HepG2 (cell line): Measurements from ENCODE around the gene NOM1. TPM values are rescaled to one million over a fixed set of nuclear protein-coding genes. Genes with fewer than 3 reads are reported as not detected.

ENCODE experiments used
- ATAC-seq: fragments of 200-7000 bp; cut with Tn5 transposase; 3 replicates; pipeline ENCODE4 v1.9.1; 2020; ENCODE audit warnings: mild to moderate bottlenecking, moderate library complexity
- BruUV-seq: library from RNA; stranded (reverse); fragments of 400-500 nt; replicated peaks from 2 replicates; lab custom pipeline; 2021; lab: Mats Ljungman, UMichigan
- CTCF ChIA-PET: fragments of 300-600 bp; formaldehyde crosslinking; extraction: SDS; loops from one replicate; lab custom pipeline; 2021; ENCODE audit warnings: low total read pairs, inconsistent platforms, low intra/inter-chr PET ratio; lab: Yijun Ruan, JAX
- POLR2A ChIA-PET: fragments of 350-600 bp; sonication (Branson Sonifier 250); formaldehyde crosslinking; loops from one replicate; lab custom pipeline; 2020; ENCODE audit warnings: antibody characterized with exemption, inconsistent platforms; lab: Yijun Ruan, JAX
- DNase-seq: peaks from one replicate; pipeline ENCODE4 v3.0.0-alpha.2; 2015; ENCODE audit warnings: low spot score
- FAIRE-seq: peaks from 3 replicates; lab custom pipeline; 2011; peaks lifted over from hg19 to GRCh38; lab: Jason Lieb, UNC
- H2AFZ ChIP-seq: one replicate; pipeline ENCODE4 v1.6.1; 2011; ENCODE audit warnings: low read length, inconsistent platforms
- H3K27ac ChIP-seq: fragments of 300-600 bp; 3 replicates; pipeline ENCODE4 v1.8.0; 2011; ENCODE audit warnings: mixed run types, mild to moderate bottlenecking, mixed read lengths, low read length, inconsistent platforms; ENCODE audit not compliant: insufficient read depth; ENCODE audit errors: extremely low read length
- H3K27me3 ChIP-seq, 2 experiments: fragments of 200-600 bp in 1 of 2; 2 replicates in 1 of 2; 3 replicates in 1 of 2; pipeline versions ENCODE4 v1.6.0 to v1.8.0; 2011; ENCODE audit warnings: low read length in 2 of 2, mild to moderate bottlenecking in 2 of 2, moderate library complexity in 2 of 2, inconsistent platforms in 1 of 2; ENCODE audit not compliant: insufficient read depth in 2 of 2, control insufficient read depth in 1 of 2
- H3K36me3 ChIP-seq, 2 experiments: fragments of 200-600 bp in 1 of 2; replicated peaks in 1 of 2; 2 replicates in 1 of 2; 3 replicates in 1 of 2; pipeline versions ENCODE4 v1.5.1 to v1.8.0; 2011; ENCODE audit warnings: low read length in 2 of 2, inconsistent platforms in 1 of 2; ENCODE audit not compliant: insufficient read depth in 2 of 2, control insufficient read depth in 1 of 2
- H3K4me1 ChIP-seq: 2 replicates; pipeline ENCODE4 v1.5.1; 2012; ENCODE audit warnings: low read length, inconsistent platforms; ENCODE audit not compliant: insufficient read depth
- H3K4me2 ChIP-seq: 2 replicates; pipeline ENCODE4 v1.6.0; 2011; ENCODE audit warnings: low read depth, low read length, inconsistent platforms
- H3K4me3 ChIP-seq, 3 experiments: fragments of 200-600 bp in 1 of 3; sonication (generic), shearing (Covaris generic) in 1 of 3; replicated peaks in 1 of 3; 2 replicates each; pipeline ENCODE4 v1.5.1; 2011 to 2016; ENCODE audit warnings: low read length in 3 of 3, inconsistent platforms in 2 of 3, low read depth in 2 of 3, mild to moderate bottlenecking in 2 of 3, control low read depth in 1 of 3, mixed read lengths in 1 of 3; ENCODE audit not compliant: insufficient read depth in 1 of 3
- H3K79me2 ChIP-seq: one replicate; pipeline ENCODE4 v1.6.1; 2011; ENCODE audit warnings: low read length, inconsistent platforms; ENCODE audit not compliant: insufficient read depth
- H3K9ac ChIP-seq: 2 replicates; pipeline ENCODE4 v1.6.0; 2011; ENCODE audit warnings: mild to moderate bottlenecking, low read depth, low read length, inconsistent platforms; ENCODE audit not compliant: insufficient read depth
- H3K9me3 ChIP-seq: 2 replicates; pipeline ENCODE4 v1.5.1; 2012; ENCODE audit warnings: mild to moderate bottlenecking, low read length
- H4K20me1 ChIP-seq: 2 replicates; pipeline ENCODE4 v1.6.0; 2011; ENCODE audit warnings: inconsistent platforms, mild to moderate bottlenecking, low read length, moderate library complexity; ENCODE audit not compliant: insufficient read depth
- BRF2 ChIP-seq: sonication (generic); formaldehyde crosslinking; IDR thresholded peaks from 2 replicates; pipeline ENCODE4 v1.8.1; 2022; ENCODE audit warnings: mild to moderate bottlenecking, missing genetic modification reagents
- KDM6A ChIP-seq: IDR thresholded peaks from 2 replicates; pipeline ENCODE4 v1.6.1; 2016; ENCODE audit warnings: low read depth
- NCOA2 ChIP-seq: sonication (generic); formaldehyde crosslinking; IDR thresholded peaks from 2 replicates; pipeline ENCODE4 v1.8.0; 2022; ENCODE audit warnings: inconsistent platforms
- SOX6 ChIP-seq, 2 experiments: fragments of 450-650 bp in 1 of 2; sonication (generic) in 1 of 2; formaldehyde crosslinking in 1 of 2; IDR thresholded peaks; 2 replicates each; pipeline versions ENCODE4 v1.4.0 to v1.6.1; 2017 to 2020; ENCODE audit warnings: antibody characterized with exemption in 1 of 2, mild to moderate bottlenecking in 1 of 2, missing genetic modification reagents in 1 of 2
- ZNF414 ChIP-seq: sonication (generic); formaldehyde crosslinking; IDR thresholded peaks from 2 replicates; pipeline ENCODE4 v1.5.0; 2020; ENCODE audit warnings: missing genetic modification reagents
- ZNF432 ChIP-seq: sonication (generic); formaldehyde crosslinking; IDR thresholded peaks from 2 replicates; pipeline ENCODE4 v1.5.0; 2020; ENCODE audit warnings: missing genetic modification reagents, mild to moderate bottlenecking, borderline replicate concordance
- ZNF468 ChIP-seq: sonication (generic); formaldehyde crosslinking; IDR thresholded peaks from 2 replicates; pipeline ENCODE4 v1.8.0; 2022; ENCODE audit warnings: mild to moderate bottlenecking, moderate library complexity, missing genetic modification reagents
- WGBS: methylation state at CpG from one replicate; pipeline ENCODE4 v1.1.6; 2017; ENCODE audit warnings: low lambda C conversion rate; 5-methylcytosine and 5-hydroxymethylcytosine counted together
- in situ Hi-C: cut with HindIII; loops from 2 replicates; pipeline ENCODE4 v1.10.0; 2017; ENCODE audit warnings: low pct_unique_long_range_greater_than_20kb; ENCODE audit not compliant: extremely low pct_ligation_motif_present
- intact Hi-C: fragments of 100-400 bp; cut with micrococcal nuclease; formaldehyde crosslinking; loops from one replicate; pipeline ENCODE4 v1.10.0; 2022; ENCODE audit not compliant: unreplicated experiment
- polyA plus RNA-seq, 8 experiments: library from polyadenylated mRNA; depleted of rRNA in 3 of 8; stranded (reverse) in 7 of 8; unstranded in 1 of 8; fragments of >200 nt; fragmentation: Illumina TruSeq in 4 of 8; extraction: Trizol in 4 of 8; gene quantifications; 2 replicates each; pipeline versions ENCODE4 v1.2.1 to v1.2.3, GENCODE V29; 2011 to 2016; ENCODE audit warnings: low read depth in 4 of 8, missing spikeins in 1 of 8, mixed read lengths in 1 of 8; ENCODE audit not compliant: insufficient read depth in 1 of 8
- total RNA-seq, 5 experiments: library from RNA; depleted of rRNA; stranded (reverse); fragments of >200 nt; fragmentation: Illumina TruSeq; extraction: Trizol; gene quantifications; 2 replicates each; pipeline ENCODE4 v1.2.3, GENCODE V29; 2016; ENCODE audit warnings: low read depth in 1 of 5

Gene NOM1
- total and polyA plus RNA-seq, 2 of the 13 experiments (the other 11 are each of a cell fraction or from before 2014, with no cell fraction given): 14.2 to 26.2 TPM

GRCh38 chr7:156918635-156919034, 30.9 kb upstream of the NOM1 start:
- Histone ChIP-seq H3K4me1 (peaks cover 15% of the 10 kb centered on the region), H2AFZ (no peak overlapping the region), H3K4me3 (no peak overlapping the region), H3K4me2 (peak overlapping the region; percentile 62; the same call in 1 of the 2 replicates), H3K79me2 (no peaks in the 10 kb centered on the region), H3K9ac (no peak overlapping the region), H3K36me3 (no peaks in the 10 kb centered on the region), H3K27me3 (peaks cover 0 to 14% of the 10 kb centered on the region in 2 experiments; a peak in 2 of 5 replicates), H4K20me1 (no peaks in the 10 kb centered on the region), H3K27ac (no peak overlapping the region), H3K9me3 (no peaks in the 10 kb centered on the region)
- TF ChIP-seq ZNF432 (CRISPR knock-in tag) (no peak), ZNF468 (CRISPR knock-in tag) (no peak), SOX6 (IDR thresholded peaks at IDR 0.05) (no peak), SOX6 (CRISPR knock-in tag; IDR thresholded peaks at IDR 0.05) (no peak), BRF2 (CRISPR knock-in tag) (no peak), ZNF414 (CRISPR knock-in tag) (no peak), KDM6A (CRISPR knock-in tag) (no peak), NCOA2 (no peak)
- no peak for DNase-seq
- no peak for ATAC-seq
- no peak for FAIRE-seq
- BruUV-seq: no TSS peak
- ChIA-PET POLR2A (no interaction called here), CTCF (no interaction called here)
- in situ Hi-C loops: no loop called here
- intact Hi-C loops: no loop called here
- WGBS: 0% methylated on average over 1 of the region's 1 CpG
